Suprapubic skin (tissue), 3 donors: ENCODE measurements around the gene PPP2R1B.

Source experiments
- EP300 ChIP-seq: sonication (generic); formaldehyde crosslinking; IDR thresholded peaks from one replicate; pipeline ENCODE4 v1.6.1; 2017; ENCODE audit warnings: antibody characterized with exemption
- TF ChIP-seq, protein P1 (sequence below), 2 donors: fragments of 200-600 bp in 1 of 2; fragments of 450-650 bp in 1 of 2; sonication (generic) in 1 of 2; IDR thresholded peaks; one replicate each; pipeline ENCODE4 v1.5.1; 2016 to 2019; ENCODE audit warnings: antibody characterized with exemption in 2 of 2, mild to moderate bottlenecking in 1 of 2, moderate library complexity in 1 of 2

- no peak for TF ChIP-seq EP300
- TF ChIP-seq, protein P1, sequence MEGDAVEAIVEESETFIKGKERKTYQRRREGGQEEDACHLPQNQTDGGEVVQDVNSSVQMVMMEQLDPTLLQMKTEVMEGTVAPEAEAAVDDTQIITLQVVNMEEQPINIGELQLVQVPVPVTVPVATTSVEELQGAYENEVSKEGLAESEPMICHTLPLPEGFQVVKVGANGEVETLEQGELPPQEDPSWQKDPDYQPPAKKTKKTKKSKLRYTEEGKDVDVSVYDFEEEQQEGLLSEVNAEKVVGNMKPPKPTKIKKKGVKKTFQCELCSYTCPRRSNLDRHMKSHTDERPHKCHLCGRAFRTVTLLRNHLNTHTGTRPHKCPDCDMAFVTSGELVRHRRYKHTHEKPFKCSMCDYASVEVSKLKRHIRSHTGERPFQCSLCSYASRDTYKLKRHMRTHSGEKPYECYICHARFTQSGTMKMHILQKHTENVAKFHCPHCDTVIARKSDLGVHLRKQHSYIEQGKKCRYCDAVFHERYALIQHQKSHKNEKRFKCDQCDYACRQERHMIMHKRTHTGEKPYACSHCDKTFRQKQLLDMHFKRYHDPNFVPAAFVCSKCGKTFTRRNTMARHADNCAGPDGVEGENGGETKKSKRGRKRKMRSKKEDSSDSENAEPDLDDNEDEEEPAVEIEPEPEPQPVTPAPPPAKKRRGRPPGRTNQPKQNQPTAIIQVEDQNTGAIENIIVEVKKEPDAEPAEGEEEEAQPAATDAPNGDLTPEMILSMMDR (IDR thresholded peaks at IDR 0.05) = no peak
These were observed 78.2 kb downstream of the PPP2R1B start for GRCh38 chr11:111688013-111688412.
